Left ventricle myocardium inferior (tissue), 1 donor: ENCODE measurements around the gene DPP6. TPM values are rescaled to one million over a fixed set of nuclear protein-coding genes. Genes with fewer than 3 reads are reported as not detected.

Experiments used
- DNase-seq: peaks from one replicate; pipeline ENCODE4 v3.0.0-alpha.2; 2020
- H3K27ac ChIP-seq: fragments of 200-600 bp; replicated peaks from 2 replicates; pipeline ENCODE4 v1.8.0; 2021
- H3K27me3 ChIP-seq: fragments of 200-600 bp; 2 replicates; pipeline ENCODE4 v1.8.0; 2021; ENCODE audit warnings: low read depth
- H3K36me3 ChIP-seq: fragments of 200-600 bp; 2 replicates; pipeline ENCODE4 v1.8.0; 2021
- H3K4me1 ChIP-seq: fragments of 200-600 bp; 2 replicates; pipeline ENCODE4 v1.8.0; 2021
- H3K4me3 ChIP-seq: fragments of 200-600 bp; 2 replicates; pipeline ENCODE4 v1.8.0; 2021; ENCODE audit warnings: mild to moderate bottlenecking, moderate library complexity
- H3K9me3 ChIP-seq: fragments of 200-600 bp; replicated peaks from 2 replicates; pipeline ENCODE4 v1.8.0; 2021
- CTCF ChIP-seq: fragments of 200-600 bp; IDR thresholded peaks from 2 replicates; pipeline ENCODE4 v1.8.0; 2021; ENCODE audit warnings: antibody characterized with exemption, mild to moderate bottlenecking, borderline replicate concordance
- intact Hi-C: fragments of 100-400 bp; cut with micrococcal nuclease; formaldehyde crosslinking; loops from one replicate; pipeline ENCODE4 v1.11.0; 2022
- total RNA-seq: library from RNA; stranded (reverse); fragmentation: NEBNext Ultra II Directional; extraction: Animal tissue kit (Norgen Biotek cat#: 25700); gene quantifications from one replicate; pipeline ENCODE4 v1.2.1, GENCODE V29; 2021
- donor health status: DM: no; HTN: yes; CAD: no; lungs with severe emphysema.

Gene DPP6
- total RNA-seq, 1 donor from 2014 or later, result 0.25 TPM

GRCh38 chr7:154777908-154778307 lies 725.7 kb downstream of the DPP6 start:
- no peak for DNase-seq
- H3K9me3 ChIP-seq, result no peaks in the 10 kb centered on the region
- peaks cover 4% of the 10 kb centered on the region for H3K27me3 ChIP-seq
- no peaks in the 10 kb centered on the region for H3K36me3 ChIP-seq
- H3K27ac ChIP-seq, result no peak overlapping the region
- no peak overlapping the region for H3K4me3 ChIP-seq
- TF ChIP-seq CTCF, result no peak
- intact Hi-C loops, result no loop called here
- H3K4me1 ChIP-seq, result no peaks in the 10 kb centered on the region

GRCh38 chr7:154781369-154782303 lies 729.4 kb downstream of the DPP6 start:
- no peak for TF ChIP-seq CTCF
- intact Hi-C loops, result no loop called here
- no peak overlapping the region for H3K27ac ChIP-seq

GRCh38 chr7:154783281-154783909 lies 731.2 kb downstream of the DPP6 start:
- Histone ChIP-seq H3K27me3 (peaks cover 16% of the 10 kb centered on the region), H3K4me1 (no peaks in the 10 kb centered on the region), H3K27ac (no peak overlapping the region), H3K9me3 (peaks cover 18% of the 10 kb centered on the region), H3K36me3 (no peaks in the 10 kb centered on the region), H3K4me3 (no peak overlapping the region)
- intact Hi-C loops, result no loop called here
- TF ChIP-seq CTCF, result no peak
- no peak for DNase-seq

More at GRCh38 chr7:154781369-154782303, 729.4 kb downstream of the DPP6 start:
- Histone ChIP-seq H3K36me3 (no peaks in the 10 kb centered on the region), H3K4me3 (no peak overlapping the region), H3K27me3 (peaks cover 15% of the 10 kb centered on the region), H3K9me3 (peaks cover 17% of the 10 kb centered on the region), H3K4me1 (no peaks in the 10 kb centered on the region)
- no peak for DNase-seq

GRCh38 chr7:154785898-154786297 lies 733.7 kb downstream of the DPP6 start:
- Histone ChIP-seq H3K36me3 (no peaks in the 10 kb centered on the region), H3K9me3 (peaks cover 18% of the 10 kb centered on the region), H3K27me3 (peaks cover 35% of the 10 kb centered on the region), H3K27ac (no peak overlapping the region), H3K4me3 (no peak overlapping the region), H3K4me1 (no peaks in the 10 kb centered on the region)
- DNase-seq, result no peak
- no peak for TF ChIP-seq CTCF
- intact Hi-C loops, result no loop called here

- no peak for DNase-seq
- Histone ChIP-seq H3K27ac (no peak overlapping the region), H3K27me3 (peaks cover 60% of the 10 kb centered on the region), H3K4me1 (peaks cover 4% of the 10 kb centered on the region), H3K9me3 (peaks cover 18% of the 10 kb centered on the region), H3K36me3 (no peaks in the 10 kb centered on the region), H3K4me3 (no peak overlapping the region)
- intact Hi-C loops, result no loop called here
- TF ChIP-seq CTCF, result peak; percentile 33
Observed at GRCh38 chr7:154789404-154789803, 737.2 kb downstream of the DPP6 start.
